RWPE2 (cell line): ENCODE data around the gene KRTAP4-2.
"Not testable (repeated sequence)": the region's sequence is repeated elsewhere in the genome, so short reads cannot be mapped to it uniquely, and the experiment has no call there.

Experiments
- ATAC-seq: fragments of 200-7000 bp; cut with Tn5 transposase; 3 replicates; pipeline ENCODE4 v1.9.1; 2021; ENCODE audit warnings: low read depth
- DNase-seq: peaks from one replicate; pipeline ENCODE4 v3.0.0-alpha.2; 2020; ENCODE audit warnings: low spot score
- H3K27ac ChIP-seq: fragments of 450-650 bp; 2 replicates; pipeline ENCODE4 v1.5.1; 2017; ENCODE audit warnings: mild to moderate bottlenecking; ENCODE audit not compliant: poor library complexity, severe bottlenecking
- H3K27me3 ChIP-seq: fragments of 250-450 bp; sonication (Bioruptor Pico); 2 replicates; pipeline ENCODE4 v1.5.1; 2021; ENCODE audit warnings: mild to moderate bottlenecking, moderate library complexity; ENCODE audit not compliant: insufficient read depth, poor library complexity, severe bottlenecking
- H3K36me3 ChIP-seq: fragments of 250-450 bp; sonication (Bioruptor Pico); 2 replicates; pipeline ENCODE4 v1.5.1; 2020; ENCODE audit warnings: low read depth, mild to moderate bottlenecking, moderate library complexity
- H3K4me1 ChIP-seq: fragments of 250-450 bp; sonication (Bioruptor Pico); 2 replicates; pipeline ENCODE4 v1.5.1; 2021; ENCODE audit warnings: mild to moderate bottlenecking, moderate library complexity; ENCODE audit not compliant: insufficient read depth, poor library complexity, severe bottlenecking
- H3K4me3 ChIP-seq: fragments of 250-450 bp; sonication (Bioruptor Pico); 2 replicates; pipeline ENCODE4 v1.5.1; 2021; ENCODE audit warnings: mild to moderate bottlenecking, moderate library complexity; ENCODE audit not compliant: severe bottlenecking
- H3K9me3 ChIP-seq: fragments of 250-450 bp; sonication (Bioruptor Pico); 2 replicates; pipeline ENCODE4 v1.5.1; 2021; ENCODE audit warnings: mild to moderate bottlenecking, moderate library complexity; ENCODE audit not compliant: severe bottlenecking
- TF ChIP-seq, protein P1 (sequence below): fragments of 450-650 bp; IDR thresholded peaks from one replicate; pipeline ENCODE4 v1.5.1; 2017; ENCODE audit warnings: mild to moderate bottlenecking, moderate library complexity; ENCODE audit not compliant: poor library complexity, severe bottlenecking

The KRTAP4-2 gene

DNA sequence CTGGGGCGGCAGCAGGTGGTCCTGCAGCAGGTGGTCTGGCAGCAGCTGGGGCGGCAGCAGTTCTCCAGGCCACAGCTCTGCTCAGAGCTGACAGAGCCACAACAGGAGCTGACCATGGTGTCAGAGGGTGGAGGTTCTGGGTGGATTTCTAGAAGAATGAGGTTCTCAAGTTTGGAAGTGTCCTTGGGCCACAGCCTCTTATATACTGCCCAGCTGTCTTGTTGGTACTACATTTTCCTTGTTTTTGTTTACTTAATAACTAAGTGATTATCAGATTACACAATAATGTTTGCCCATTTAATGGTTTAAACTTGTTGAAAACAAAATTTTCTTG is 28.4 kb downstream of the KRTAP4-2 start, which contains the start of gene KRTAP4-5:
Gene KRTAP4-5 (minus strand): TSS at position 174 of the 334 bp plus-strand sequence. CDS start 58 bp downstream, at position 116.
- no peak within 1 kb of the TSS for H3K27ac ChIP-seq
- no peak for ATAC-seq

DNA sequence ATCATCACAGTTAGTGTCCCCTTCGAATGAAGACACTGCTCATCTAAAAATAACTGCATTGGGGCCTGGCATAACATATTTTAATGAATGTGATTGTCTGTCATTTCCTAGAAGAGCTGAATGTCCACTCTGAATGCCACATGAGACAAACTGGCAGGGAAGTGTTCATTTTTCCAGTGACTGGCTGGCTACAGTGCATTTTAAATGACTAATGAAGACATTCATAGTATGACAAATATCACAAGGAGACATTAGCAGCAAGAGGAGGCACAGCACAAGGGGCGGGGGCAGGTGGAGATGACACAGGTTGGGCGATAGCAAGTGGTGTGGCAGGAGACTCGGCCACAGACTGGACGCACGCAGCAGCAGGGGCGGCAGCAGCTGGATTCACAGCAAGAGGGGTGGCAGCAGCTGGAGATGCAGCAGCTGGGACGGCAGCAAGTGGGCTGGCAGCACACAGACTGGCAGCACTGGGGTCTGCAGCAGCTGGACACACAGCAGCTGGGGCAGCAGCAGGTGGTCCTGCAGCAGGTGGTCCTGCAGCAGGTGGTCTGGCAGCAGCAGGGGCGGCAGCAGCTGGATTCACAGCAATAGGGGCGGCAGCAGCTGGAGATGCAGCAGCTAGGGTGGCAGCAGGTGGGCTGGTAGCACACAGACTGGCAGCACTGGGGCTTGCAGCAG is 28.9 kb downstream of the KRTAP4-2 start:
- not testable (repeated sequence) for DNase-seq, H3K4me3 ChIP-seq, ATAC-seq, H3K9me3 ChIP-seq, H3K4me1 ChIP-seq, H3K27ac ChIP-seq, H3K36me3 ChIP-seq, H3K27me3 ChIP-seq

More for the DNA sequence above, 28.4 kb downstream of the KRTAP4-2 start, which contains the start of gene KRTAP4-5:
- DNase-seq, result no peak
- no peaks in the 10 kb centered on the region for H3K36me3 ChIP-seq
- no peaks in the 10 kb centered on the region for H3K9me3 ChIP-seq
- H3K27me3 ChIP-seq, result no peaks in the 10 kb centered on the region
- TF ChIP-seq, protein P1, sequence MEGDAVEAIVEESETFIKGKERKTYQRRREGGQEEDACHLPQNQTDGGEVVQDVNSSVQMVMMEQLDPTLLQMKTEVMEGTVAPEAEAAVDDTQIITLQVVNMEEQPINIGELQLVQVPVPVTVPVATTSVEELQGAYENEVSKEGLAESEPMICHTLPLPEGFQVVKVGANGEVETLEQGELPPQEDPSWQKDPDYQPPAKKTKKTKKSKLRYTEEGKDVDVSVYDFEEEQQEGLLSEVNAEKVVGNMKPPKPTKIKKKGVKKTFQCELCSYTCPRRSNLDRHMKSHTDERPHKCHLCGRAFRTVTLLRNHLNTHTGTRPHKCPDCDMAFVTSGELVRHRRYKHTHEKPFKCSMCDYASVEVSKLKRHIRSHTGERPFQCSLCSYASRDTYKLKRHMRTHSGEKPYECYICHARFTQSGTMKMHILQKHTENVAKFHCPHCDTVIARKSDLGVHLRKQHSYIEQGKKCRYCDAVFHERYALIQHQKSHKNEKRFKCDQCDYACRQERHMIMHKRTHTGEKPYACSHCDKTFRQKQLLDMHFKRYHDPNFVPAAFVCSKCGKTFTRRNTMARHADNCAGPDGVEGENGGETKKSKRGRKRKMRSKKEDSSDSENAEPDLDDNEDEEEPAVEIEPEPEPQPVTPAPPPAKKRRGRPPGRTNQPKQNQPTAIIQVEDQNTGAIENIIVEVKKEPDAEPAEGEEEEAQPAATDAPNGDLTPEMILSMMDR, result no peak
- H3K4me1 ChIP-seq, result peaks cover 8% of the 10 kb centered on the region
- no peak within 1 kb of the TSS for H3K4me3 ChIP-seq

DNA sequence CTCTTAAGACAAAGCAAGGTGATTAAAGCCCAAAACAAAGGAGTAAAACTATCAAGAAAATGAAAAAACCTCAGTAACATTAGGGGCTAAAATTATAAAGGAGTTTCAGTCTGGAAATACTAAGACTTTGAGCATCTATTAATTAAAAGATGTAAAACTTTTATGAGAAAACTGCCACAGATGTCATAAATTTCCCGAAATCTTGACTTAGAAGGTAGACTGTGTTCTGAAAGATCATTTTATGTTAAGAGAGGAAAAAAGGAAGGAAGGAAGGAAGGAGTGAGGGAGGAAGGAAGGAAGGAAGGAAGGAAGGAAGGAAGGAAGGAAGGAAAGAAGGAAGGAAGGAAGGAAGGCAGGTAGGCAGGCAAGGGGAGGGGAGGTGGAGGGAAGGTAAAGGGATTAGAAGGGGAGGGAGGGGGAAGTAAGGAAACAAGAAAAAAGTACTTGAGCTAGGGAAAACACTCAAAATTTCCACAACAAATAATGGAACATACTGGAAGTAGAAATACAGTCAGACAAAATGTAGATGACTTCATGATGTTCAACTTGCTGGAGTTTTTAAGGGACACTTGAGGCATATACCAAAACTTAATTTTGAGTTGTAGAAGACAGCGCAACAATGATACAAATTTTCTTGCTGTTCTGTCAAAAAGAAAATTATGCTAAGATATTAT is 30.4 kb downstream of the KRTAP4-2 start:
- Histone ChIP-seq H3K27me3 (no peaks in the 10 kb centered on the region), H3K9me3 (no peaks in the 10 kb centered on the region), H3K4me3 (no peak overlapping the region), H3K4me1 (peaks cover 8% of the 10 kb centered on the region), H3K27ac (no peak overlapping the region), H3K36me3 (no peaks in the 10 kb centered on the region)
- TF ChIP-seq, protein P1, result no peak
- ATAC-seq (no peak), DNase-seq (no peak)

DNA sequence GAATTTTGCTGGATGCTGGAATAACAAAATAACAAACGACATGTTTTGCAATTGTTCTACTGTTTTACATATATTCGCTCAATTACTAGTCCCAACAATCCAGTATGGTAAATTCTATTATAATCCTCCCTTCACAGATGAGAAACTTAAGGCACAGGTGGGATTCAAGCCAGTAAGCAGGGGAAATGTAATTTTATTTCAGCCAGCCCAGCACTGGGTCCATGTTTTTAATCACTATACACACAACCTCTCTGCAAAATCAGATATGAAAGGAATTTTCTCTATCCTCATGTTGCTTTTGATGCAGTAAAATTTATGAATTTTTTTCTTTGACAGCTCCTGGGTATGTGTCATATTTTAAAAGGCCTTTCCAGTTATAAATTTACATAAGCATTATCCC is 32.8 kb downstream of the KRTAP4-2 start:
- ATAC-seq (no peak), DNase-seq (no peak)
- Histone ChIP-seq H3K9me3 (peaks cover 2% of the 10 kb centered on the region), H3K4me3 (no peak overlapping the region), H3K27me3 (no peaks in the 10 kb centered on the region), H3K36me3 (no peaks in the 10 kb centered on the region), H3K27ac (no peak overlapping the region), H3K4me1 (peaks cover 2% of the 10 kb centered on the region)
- TF ChIP-seq, protein P1, result no peak

DNA sequence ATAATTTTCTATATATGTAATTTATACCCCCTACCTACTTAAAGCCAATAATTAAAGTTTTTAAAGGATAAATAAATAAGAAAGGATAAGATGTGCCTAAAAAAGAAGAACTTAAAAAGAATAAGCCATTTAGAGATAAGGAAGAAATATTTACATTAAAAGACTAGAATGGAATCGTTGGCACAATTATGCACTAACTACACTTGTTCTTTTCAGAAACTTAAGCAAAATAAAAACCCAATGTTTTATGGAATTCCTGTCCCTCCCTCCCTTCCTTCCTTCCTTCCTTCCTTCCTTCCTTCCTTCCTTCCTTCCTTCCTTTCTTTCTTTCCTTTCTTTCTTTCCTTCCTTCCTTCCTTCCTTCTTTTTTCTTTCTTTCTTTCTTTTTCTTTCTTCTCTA is 33.2 kb downstream of the KRTAP4-2 start:
- H3K4me1 ChIP-seq, result peaks cover 2% of the 10 kb centered on the region
- H3K36me3 ChIP-seq, result no peaks in the 10 kb centered on the region
- H3K9me3 ChIP-seq, result peaks cover 3% of the 10 kb centered on the region
- H3K27ac ChIP-seq, result no peak overlapping the region
- DNase-seq (no peak), ATAC-seq (no peak)
- TF ChIP-seq, protein P1, result no peak
- H3K27me3 ChIP-seq, result no peaks in the 10 kb centered on the region
- H3K4me3 ChIP-seq, result no peak overlapping the region
